NCI-H748 (cell line): ENCODE results near the gene TUBA1C.

Experiments
- DNase-seq: peaks from one replicate; lab custom pipeline; 2025; ENCODE audit not compliant: unreplicated experiment; lab: John Stamatoyannopoulos, UW

The TUBA1C gene

GRCh38 chr12:49264873-49265792 is at the start of gene TUBA1C:
TSS of gene TUBA1C (plus strand) at chr12:49265082. CDS start at chr12:49265182, 100 bp downstream.
- peak; percentile 97 for DNase-seq

GRCh38 chr12:49219417-49220026 is 45.4 kb upstream of the TUBA1C start:
- DNase-seq = no peak

GRCh38 chr12:49220972-49221371 is 43.9 kb upstream of the TUBA1C start:
- DNase-seq = no peak

GRCh38 chr12:49223122-49223521 is 41.8 kb upstream of the TUBA1C start:
- DNase-seq = no peak

GRCh38 chr12:49223590-49224369 is 41.1 kb upstream of the TUBA1C start:
- DNase-seq = no peak

GRCh38 chr12:49225576-49226166 is 39.2 kb upstream of the TUBA1C start:
- peak; percentile 33 for DNase-seq

- no peak for DNase-seq
Observed at GRCh38 chr12:49227713-49228112, 37.2 kb upstream of the TUBA1C start.

GRCh38 chr12:49228653-49229052 is 36.2 kb upstream of the TUBA1C start:
- no peak for DNase-seq

- DNase-seq = peak; percentile 90
Observed at GRCh38 chr12:49230176-49230804, 34.6 kb upstream of the TUBA1C start.

GRCh38 chr12:49230805-49231194 is 34.1 kb upstream of the TUBA1C start:
- DNase-seq = peak; percentile 33

GRCh38 chr12:49231878-49232655 is 32.8 kb upstream of the TUBA1C start:
- peak; percentile 83 for DNase-seq

GRCh38 chr12:49232940-49233841 is 31.7 kb upstream of the TUBA1C start:
- DNase-seq = peak; percentile 90

GRCh38 chr12:49233842-49234526 is 30.9 kb upstream of the TUBA1C start:
- peak; percentile 99 for DNase-seq

GRCh38 chr12:49236423-49236822 is 28.5 kb upstream of the TUBA1C start:
- no peak for DNase-seq

GRCh38 chr12:49243631-49244030 is 21.3 kb upstream of the TUBA1C start:
- no peak for DNase-seq

GRCh38 chr12:49244176-49244575 is 20.7 kb upstream of the TUBA1C start:
- DNase-seq = no peak

- no peak for DNase-seq
Observed at GRCh38 chr12:49251357-49251756, 13.5 kb upstream of the TUBA1C start.

- no peak for DNase-seq
Observed at GRCh38 chr12:49253033-49253623, 11.8 kb upstream of the TUBA1C start.
